AG08396 (cell line): ENCODE data around the gene TLCD3B.

Experiments
- DNase-seq: peaks from one replicate; pipeline ENCODE4 v3.0.0; 2012; ENCODE audit warnings: low spot score, mixed read lengths

TLCD3B gene

GRCh38 chr16:29988346-29989075, 42.6 kb downstream of the TLCD3B start:
- no peak for DNase-seq

- no peak for DNase-seq
These were observed 43.5 kb downstream of the TLCD3B start for GRCh38 chr16:29987371-29988085.

GRCh38 chr16:29986931-29987330, 44.1 kb downstream of the TLCD3B start:
- DNase-seq = no peak

- no peak for DNase-seq
These were observed 44.8 kb downstream of the TLCD3B start for GRCh38 chr16:29986231-29986630.

GRCh38 chr16:29985271-29985811, 45.7 kb downstream of the TLCD3B start:
- DNase-seq = no peak

- no peak for DNase-seq
These were observed 46.3 kb downstream of the TLCD3B start for GRCh38 chr16:29984764-29985147.

GRCh38 chr16:29984137-29984763, 46.8 kb downstream of the TLCD3B start:
- DNase-seq = no peak

- DNase-seq = peak; percentile 50
These were observed 47.5 kb downstream of the TLCD3B start for GRCh38 chr16:29983420-29984136.

- no peak for DNase-seq
These were observed 48.3 kb downstream of the TLCD3B start for GRCh38 chr16:29982560-29983419.

- DNase-seq = no peak
These were observed 52.4 kb downstream of the TLCD3B start for GRCh38 chr16:29978564-29979270.

GRCh38 chr16:29978081-29978480, 53.0 kb downstream of the TLCD3B start:
- no peak for DNase-seq

GRCh38 chr16:29977063-29977825, 53.8 kb downstream of the TLCD3B start:
- no peak for DNase-seq

GRCh38 chr16:29975811-29976511, 55.1 kb downstream of the TLCD3B start:
- peak; percentile 12 for DNase-seq

- no peak for DNase-seq
These were observed 55.9 kb downstream of the TLCD3B start for GRCh38 chr16:29975134-29975538.
